GM13976 (cell line): ENCODE measurements around the gene CLIC1.

ENCODE experiments used
- DNase-seq: peaks from one replicate; pipeline ENCODE4 v3.0.0; 2012; ENCODE audit warnings: low spot score
- CTCF ChIP-seq: IDR thresholded peaks from 2 replicates; pipeline ENCODE4 v1.5.1; 2012; ENCODE audit warnings: borderline replicate concordance, mild to moderate bottlenecking; ENCODE audit not compliant: insufficient read depth; ENCODE audit errors: extremely low read depth, missing control alignments, control extremely low read depth
- in situ Hi-C: fragments of 300-500 bp; cut with MboI; formaldehyde crosslinking; loops from one replicate; pipeline ENCODE4 v1.12.0; 2022; ENCODE audit warnings: low sequenced_read_pairs, mixed read lengths, inconsistent platforms; ENCODE audit not compliant: unreplicated experiment

Gene CLIC1

GRCh38 chr6:31723245-31723979, 12.9 kb downstream of the CLIC1 start, which contains the start of gene MPIG6B:
MPIG6B (plus strand) TSS chr6:31723373; CDS start chr6:31723384, 11 bp downstream.
- DNase-seq, result no peak
- no peak for TF ChIP-seq CTCF
- in situ Hi-C loops, result no loop called here

- in situ Hi-C loops, result no loop called here
- DNase-seq, result no peak
- TF ChIP-seq CTCF, result no peak
Observed at GRCh38 chr6:31722173-31722572, 14.2 kb downstream of the CLIC1 start.

- TF ChIP-seq CTCF, result no peak
- in situ Hi-C loops, result no loop called here
- no peak for DNase-seq
Observed at GRCh38 chr6:31721351-31722020, 14.8 kb downstream of the CLIC1 start, which contains the start of gene LY6G6C. LY6G6C (minus strand) TSS chr6:31721746; CDS start chr6:31721679, 67 bp downstream.

- in situ Hi-C loops, result no loop called here
- DNase-seq, result no peak
- TF ChIP-seq CTCF, result no peak
Observed at GRCh38 chr6:31720196-31720770, 16.0 kb downstream of the CLIC1 start.

- no peak for DNase-seq
- in situ Hi-C loops, result no loop called here
- no peak for TF ChIP-seq CTCF
Observed at GRCh38 chr6:31719001-31719400, 17.3 kb downstream of the CLIC1 start.

- in situ Hi-C loops, result no loop called here
- TF ChIP-seq CTCF, result no peak
- no peak for DNase-seq
Observed at GRCh38 chr6:31718265-31718664, 18.1 kb downstream of the CLIC1 start.
